DOHH2 (cell line): Measurements from ENCODE around the gene AUTS2.

Experiments
- H3F3A ChIP-seq: fragments of 200-600 bp; sonication (generic), shearing (Covaris generic); 2 replicates; pipeline ENCODE4 v1.6.0; 2016; ENCODE audit warnings: antibody characterized with exemption, mild to moderate bottlenecking; ENCODE audit not compliant: control insufficient read depth, insufficient read depth
- H3K27ac ChIP-seq: fragments of 200-600 bp; sonication (generic); 2 replicates; pipeline ENCODE4 v1.5.1; 2014; ENCODE audit warnings: low read depth, mild to moderate bottlenecking, low read length, moderate library complexity
- H3K27me3 ChIP-seq: fragments of 200-600 bp; sonication (generic); 2 replicates; pipeline ENCODE4 v1.6.1; 2014; ENCODE audit warnings: mild to moderate bottlenecking, low read length, mixed read lengths; ENCODE audit not compliant: control insufficient read depth
- H3K36me3 ChIP-seq: fragments of 200-600 bp; sonication (generic); 2 replicates; pipeline ENCODE4 v1.6.1; 2014; ENCODE audit warnings: mild to moderate bottlenecking, low read length, moderate library complexity, mixed read lengths; ENCODE audit not compliant: control insufficient read depth
- H3K4me1 ChIP-seq: fragments of 200-600 bp; sonication (generic); 2 replicates; pipeline ENCODE4 v1.6.1; 2014; ENCODE audit warnings: mild to moderate bottlenecking, low read length, mixed read lengths; ENCODE audit not compliant: control insufficient read depth
- H3K4me2 ChIP-seq: fragments of 200-600 bp; sonication (generic); 2 replicates; pipeline ENCODE4 v1.6.0; 2014; ENCODE audit warnings: mild to moderate bottlenecking, low read length, moderate library complexity
- H3K4me3 ChIP-seq: fragments of 200-600 bp; sonication (generic); 2 replicates; pipeline ENCODE4 v1.5.1; 2014; ENCODE audit warnings: mild to moderate bottlenecking, low read length, mixed read lengths
- H3K79me2 ChIP-seq: fragments of 200-600 bp; sonication (generic); 2 replicates; pipeline ENCODE4 v1.6.1; 2014; ENCODE audit warnings: mild to moderate bottlenecking, low read length, mixed read lengths; ENCODE audit not compliant: control insufficient read depth
- H3K9me2 ChIP-seq: fragments of 200-600 bp; sonication (generic); replicated peaks from 2 replicates; pipeline ENCODE4 v1.6.1; 2014; ENCODE audit warnings: mild to moderate bottlenecking, low read length, mixed read lengths; ENCODE audit not compliant: control insufficient read depth
- H3K9me3 ChIP-seq: fragments of 200-600 bp; sonication (generic); 2 replicates; pipeline ENCODE4 v1.6.1; 2014; ENCODE audit warnings: antibody characterized with exemption, low read length, mixed read lengths; ENCODE audit not compliant: control insufficient read depth, insufficient read depth
- H4K20me1 ChIP-seq: fragments of 200-600 bp; sonication (generic); 2 replicates; pipeline ENCODE4 v1.6.0; 2014; ENCODE audit warnings: low read depth, mild to moderate bottlenecking, antibody characterized with exemption, low read length, moderate library complexity; ENCODE audit not compliant: control insufficient read depth, insufficient read depth
- CTCF ChIP-seq: fragments of 200-600 bp; sonication (generic); IDR thresholded peaks from one replicate; pipeline ENCODE4 v1.5.1; 2014; ENCODE audit warnings: antibody characterized with exemption, mild to moderate bottlenecking, low read depth, low read length; ENCODE audit not compliant: poor library complexity, severe bottlenecking
- EZH2phosphoT487 ChIP-seq: fragments of 200-600 bp; sonication (generic); IDR thresholded peaks from 2 replicates; pipeline ENCODE4 v1.6.1; 2017; ENCODE audit warnings: borderline replicate concordance, mild to moderate bottlenecking, antibody characterized with exemption, low read length, moderate library complexity, mixed read lengths

Gene AUTS2

GRCh38 chr7:70539205-70539604 is 940.9 kb downstream of the AUTS2 start:
- no peaks in the 10 kb centered on the region for H3K9me3 ChIP-seq
- H3K27me3 ChIP-seq: no peaks in the 10 kb centered on the region
- no peak overlapping the region for H3K4me2 ChIP-seq
- H3K36me3 ChIP-seq: no peaks in the 10 kb centered on the region
- H3F3A ChIP-seq: no peaks in the 10 kb centered on the region
- H4K20me1 ChIP-seq: no peaks in the 10 kb centered on the region
- H3K4me1 ChIP-seq: no peaks in the 10 kb centered on the region
- H3K79me2 ChIP-seq: no peaks in the 10 kb centered on the region
- H3K9me2 ChIP-seq: no peaks in the 10 kb centered on the region
- no peak overlapping the region for H3K4me3 ChIP-seq
- TF ChIP-seq EZH2phosphoT487: no peak
- TF ChIP-seq CTCF: no peak
- H3K27ac ChIP-seq: no peak overlapping the region

- H3K4me3 ChIP-seq: no peak overlapping the region
- H3K4me2 ChIP-seq: no peak overlapping the region
- H3K27ac ChIP-seq: no peak overlapping the region
- no peaks in the 10 kb centered on the region for H4K20me1 ChIP-seq
- no peaks in the 10 kb centered on the region for H3F3A ChIP-seq
- no peaks in the 10 kb centered on the region for H3K4me1 ChIP-seq
- TF ChIP-seq CTCF (no peak), EZH2phosphoT487 (no peak)
- H3K36me3 ChIP-seq: no peaks in the 10 kb centered on the region
- H3K79me2 ChIP-seq: no peaks in the 10 kb centered on the region
- H3K9me2 ChIP-seq: no peaks in the 10 kb centered on the region
- no peaks in the 10 kb centered on the region for H3K9me3 ChIP-seq
- no peaks in the 10 kb centered on the region for H3K27me3 ChIP-seq
Measured at GRCh38 chr7:70539617-70540016, 941.3 kb downstream of the AUTS2 start.

- no peak overlapping the region for H3K27ac ChIP-seq
- H3K36me3 ChIP-seq: no peaks in the 10 kb centered on the region
- H3K4me2 ChIP-seq: no peak overlapping the region
- no peak overlapping the region for H3K4me3 ChIP-seq
- no peaks in the 10 kb centered on the region for H3K9me2 ChIP-seq
- H3K79me2 ChIP-seq: no peaks in the 10 kb centered on the region
- H3K9me3 ChIP-seq: no peaks in the 10 kb centered on the region
- TF ChIP-seq EZH2phosphoT487: no peak
- no peak for TF ChIP-seq CTCF
- no peaks in the 10 kb centered on the region for H3K27me3 ChIP-seq
- no peaks in the 10 kb centered on the region for H4K20me1 ChIP-seq
- no peaks in the 10 kb centered on the region for H3F3A ChIP-seq
- H3K4me1 ChIP-seq: no peaks in the 10 kb centered on the region
Measured at GRCh38 chr7:70540641-70541040, 942.4 kb downstream of the AUTS2 start.
